Ascending aorta (tissue), 2 donors: ENCODE measurements around the gene IFITM10. TPM values are rescaled to one million over a fixed set of nuclear protein-coding genes. Genes with fewer than 3 reads are reported as not detected.

ENCODE experiments used
- DNase-seq, 2 donors: peaks; one replicate each; pipeline ENCODE4 v3.0.0-alpha.2; 2019; ENCODE audit warnings: low spot score in 2 of 2
- H3K27ac ChIP-seq, 2 donors: fragments of 200-600 bp; sonication (generic); one replicate each; pipeline ENCODE4 v1.5.1; 2016 to 2017; ENCODE audit warnings: mild to moderate bottlenecking in 1 of 2
- H3K27me3 ChIP-seq: fragments of 200-600 bp; sonication (generic); one replicate; pipeline ENCODE4 v1.5.1; 2017
- H3K36me3 ChIP-seq, 2 donors: fragments of 200-600 bp; sonication (generic); one replicate each; pipeline ENCODE4 v1.5.1; 2016
- H3K4me1 ChIP-seq, 2 donors: fragments of 200-600 bp; sonication (generic); one replicate each; pipeline ENCODE4 v1.5.1; 2016 to 2017; ENCODE audit warnings: mild to moderate bottlenecking in 1 of 2
- H3K4me3 ChIP-seq, 2 donors: fragments of 200-600 bp; sonication (generic); one replicate each; pipeline ENCODE4 v1.5.1; 2016 to 2017; ENCODE audit warnings: mild to moderate bottlenecking in 1 of 2
- H3K9me3 ChIP-seq, 2 donors: fragments of 200-600 bp; sonication (generic); one replicate each; pipeline ENCODE4 v1.5.1; 2016
- CTCF ChIP-seq, 3 experiments: fragments of 200-600 bp in 2 of 3; fragments of 450-650 bp in 1 of 3; sonication (generic) in 2 of 3; IDR thresholded peaks; one replicate each; pipeline ENCODE4 v1.5.1; 2016 to 2019; ENCODE audit warnings: antibody characterized with exemption in 3 of 3, mild to moderate bottlenecking in 1 of 3, moderate library complexity in 1 of 3
- intact Hi-C: fragments of 100-400 bp; cut with DNase I; formaldehyde crosslinking; loops from one replicate; pipeline ENCODE4 v1.15.1; 2023
- total RNA-seq: library from RNA; depleted of rRNA; stranded (reverse); fragments of >200 nt; gene quantifications from one replicate; pipeline ENCODE4 v1.1.0, GENCODE V29; 2016

IFITM10 gene
- total RNA-seq, 1 donor from 2014 or later, result 2.9 TPM

- intact Hi-C loops, result loop anchor here (1.0 to 5.0 kb wide), 6 partner anchors 14 to 202 kb away; partner anchors contain the start of gene CTSD
- peak; percentile 65 to 90 for DNase-seq
- Histone ChIP-seq H3K27me3 (no peaks in the 10 kb centered on the region), H3K9me3 (no peaks in the 10 kb centered on the region), H3K27ac (peak overlapping the region; percentile 96 to 97), H3K4me3 (peak overlapping the region; percentile 68 to 80), H3K36me3 (peaks cover 21 to 28% of the 10 kb centered on the region in 2 donors), H3K4me1 (peaks cover 18 to 34% of the 10 kb centered on the region in 2 donors)
- no peak for TF ChIP-seq CTCF (IDR thresholded peaks at IDR 0.05)
Observed at GRCh38 chr11:1749395-1750351, 722 bp downstream of the IFITM10 start.

GRCh38 chr11:1748636-1749394 is 1.6 kb downstream of the IFITM10 start:
- DNase-seq, result peak in 1 of 2 donors; percentile 77
- Histone ChIP-seq H3K27ac (peak overlapping the region; percentile 96 to 97), H3K4me1 (peaks cover 18 to 34% of the 10 kb centered on the region in 2 donors), H3K27me3 (no peaks in the 10 kb centered on the region), H3K4me3 (peak overlapping the region; percentile 68 to 80), H3K36me3 (peaks cover 13 to 19% of the 10 kb centered on the region in 2 donors), H3K9me3 (no peaks in the 10 kb centered on the region)
- intact Hi-C loops, result loop anchor here (1.0 to 2.0 kb wide), 3 partner anchors 14 to 78 kb away; partner anchors contain the start of gene CTSD
- no peak for TF ChIP-seq CTCF (IDR thresholded peaks at IDR 0.05)

- DNase-seq, result peak in 1 of 2 donors; percentile 73
- H3K36me3 ChIP-seq, result peaks cover 5 to 11% of the 10 kb centered on the region in 2 donors
- peaks cover 18 to 34% of the 10 kb centered on the region in 2 donors for H3K4me1 ChIP-seq
- intact Hi-C loops, result loop anchor here (2.0 kb wide), 1 partner anchor 53 kb away; no protein-coding TSS in a partner anchor
- H3K27me3 ChIP-seq, result no peaks in the 10 kb centered on the region
- peak in 1 of 3 experiments; percentile 16 for TF ChIP-seq CTCF (IDR thresholded peaks at IDR 0.05)
- no peaks in the 10 kb centered on the region for H3K9me3 ChIP-seq
- H3K4me3 ChIP-seq, result peak overlapping the region; percentile 68 to 80
- peak overlapping the region; percentile 96 to 97 for H3K27ac ChIP-seq
Observed at GRCh38 chr11:1747753-1748635, 2.4 kb downstream of the IFITM10 start.

GRCh38 chr11:1746956-1747752 is 3.2 kb downstream of the IFITM10 start:
- peak overlapping the region; percentile 96 to 97 for H3K27ac ChIP-seq
- H3K36me3 ChIP-seq, result peaks cover 0 to 5% of the 10 kb centered on the region in 2 donors
- intact Hi-C loops, result no loop called here
- peaks cover 18 to 34% of the 10 kb centered on the region in 2 donors for H3K4me1 ChIP-seq
- no peaks in the 10 kb centered on the region for H3K27me3 ChIP-seq
- no peaks in the 10 kb centered on the region for H3K9me3 ChIP-seq
- peak overlapping the region; percentile 68 to 80 for H3K4me3 ChIP-seq
- DNase-seq, result peak in 1 of 2 donors; percentile 56
- TF ChIP-seq CTCF (IDR thresholded peaks at IDR 0.05), result no peak
